GM12878 (cell line): ENCODE data around the gene GGT7.

Experiments used
- EP300 ChIP-seq, 2 experiments: fragments of 150-350 bp in 1 of 2; IDR thresholded peaks; 2 replicates each; pipeline ENCODE4 v1.6.1; 2011 to 2012; ENCODE audit warnings: low read depth in 2 of 2, low read length in 2 of 2, borderline replicate concordance in 1 of 2, improper control_type of control experiment in 1 of 2, inconsistent platforms in 1 of 2; ENCODE audit not compliant: control insufficient read depth in 1 of 2
- EZH2 ChIP-seq: IDR thresholded peaks from 2 replicates; pipeline ENCODE4 v1.6.1; 2012; ENCODE audit warnings: low read depth, mild to moderate bottlenecking, control low read depth, inconsistent platforms, low read length, borderline replicate concordance; ENCODE audit not compliant: control insufficient read depth
- FOXM1 ChIP-seq: IDR thresholded peaks from 2 replicates; pipeline ENCODE4 v1.6.1; 2012; ENCODE audit warnings: low read depth, mild to moderate bottlenecking, inconsistent platforms, low read length, moderate library complexity
- JUND ChIP-seq: IDR thresholded peaks from 2 replicates; pipeline ENCODE4 v1.6.1; 2012; ENCODE audit warnings: low read depth, mild to moderate bottlenecking, low read length, improper control_type of control experiment, moderate library complexity
- NFYB ChIP-seq: IDR thresholded peaks from 2 replicates; pipeline ENCODE4 v1.6.1; 2011; ENCODE audit warnings: low read depth, mild to moderate bottlenecking, low read length, improper control_type of control experiment, moderate library complexity; ENCODE audit not compliant: insufficient read depth
- RAD21 ChIP-seq: IDR thresholded peaks from 2 replicates; pipeline ENCODE4 v1.6.1; 2011; ENCODE audit warnings: mild to moderate bottlenecking, low read depth, low read length, moderate library complexity; ENCODE audit not compliant: insufficient read depth
- RFX5 ChIP-seq: IDR thresholded peaks from 2 replicates; pipeline ENCODE4 v1.6.1; 2011; ENCODE audit warnings: low read depth, low read length, improper control_type of control experiment
- TAF1 ChIP-seq: IDR thresholded peaks from 2 replicates; pipeline ENCODE4 v1.6.1; 2011; ENCODE audit warnings: mild to moderate bottlenecking, low read depth, low read length, borderline replicate concordance
- ZSCAN29 ChIP-seq: fragments of 450-650 bp; IDR thresholded peaks from 2 replicates; pipeline ENCODE4 v1.6.1; 2017; ENCODE audit warnings: mild to moderate bottlenecking, moderate library complexity
- TF ChIP-seq, protein P1 (sequence below): fragments of 450-650 bp; formaldehyde crosslinking; IDR thresholded peaks from 2 replicates; pipeline ENCODE4 v1.5.0; 2022; ENCODE audit warnings: mild to moderate bottlenecking, missing genetic modification characterization
- TF ChIP-seq, protein P2 (sequence below), 3 experiments: IDR thresholded peaks in 2 of 3; conservative IDR thresholded peaks in 1 of 3; 2 replicates each; pipeline ENCODE4 v1.5.1; 2011; ENCODE audit warnings: low read depth in 3 of 3, low read length in 3 of 3, mild to moderate bottlenecking in 3 of 3, control low read depth in 2 of 3, moderate library complexity in 2 of 3, inconsistent platforms in 1 of 3, mixed read lengths in 1 of 3; ENCODE audit not compliant: control insufficient read depth in 2 of 3, insufficient read depth in 1 of 3; ENCODE audit errors: extremely low read depth in 1 of 3
- TF ChIP-seq, protein P3 (sequence below): fragments of 150-350 bp; IDR thresholded peaks from 2 replicates; pipeline ENCODE4 v1.6.1; 2014; ENCODE audit warnings: mild to moderate bottlenecking, low read depth, low read length
- TF ChIP-seq, protein P4 (sequence below): IDR thresholded peaks from 2 replicates; pipeline ENCODE4 v1.6.1; 2012; ENCODE audit warnings: low read depth, low read length, improper control_type of control experiment

DNA sequence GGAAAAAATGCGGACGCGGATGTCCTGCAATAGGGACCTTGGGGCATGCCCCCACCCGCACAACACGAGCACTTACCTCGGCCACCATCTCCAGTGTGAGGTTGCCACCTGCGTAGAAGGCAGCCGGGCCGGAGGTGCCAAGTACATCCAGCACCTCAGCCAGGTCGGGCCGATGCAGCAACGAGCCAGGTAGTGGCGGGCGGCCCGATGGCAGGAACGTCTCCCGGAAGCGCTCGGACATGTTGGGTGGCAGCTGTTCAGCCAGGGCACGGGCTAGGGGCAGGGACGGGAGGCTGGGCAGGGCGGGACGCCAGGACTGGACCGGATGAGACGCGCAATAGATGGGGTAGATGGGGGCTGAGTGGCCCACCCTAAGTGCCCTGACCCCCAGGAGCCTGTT, 13.3 kb downstream of the GGT7 start:
- TF ChIP-seq, protein P1, sequence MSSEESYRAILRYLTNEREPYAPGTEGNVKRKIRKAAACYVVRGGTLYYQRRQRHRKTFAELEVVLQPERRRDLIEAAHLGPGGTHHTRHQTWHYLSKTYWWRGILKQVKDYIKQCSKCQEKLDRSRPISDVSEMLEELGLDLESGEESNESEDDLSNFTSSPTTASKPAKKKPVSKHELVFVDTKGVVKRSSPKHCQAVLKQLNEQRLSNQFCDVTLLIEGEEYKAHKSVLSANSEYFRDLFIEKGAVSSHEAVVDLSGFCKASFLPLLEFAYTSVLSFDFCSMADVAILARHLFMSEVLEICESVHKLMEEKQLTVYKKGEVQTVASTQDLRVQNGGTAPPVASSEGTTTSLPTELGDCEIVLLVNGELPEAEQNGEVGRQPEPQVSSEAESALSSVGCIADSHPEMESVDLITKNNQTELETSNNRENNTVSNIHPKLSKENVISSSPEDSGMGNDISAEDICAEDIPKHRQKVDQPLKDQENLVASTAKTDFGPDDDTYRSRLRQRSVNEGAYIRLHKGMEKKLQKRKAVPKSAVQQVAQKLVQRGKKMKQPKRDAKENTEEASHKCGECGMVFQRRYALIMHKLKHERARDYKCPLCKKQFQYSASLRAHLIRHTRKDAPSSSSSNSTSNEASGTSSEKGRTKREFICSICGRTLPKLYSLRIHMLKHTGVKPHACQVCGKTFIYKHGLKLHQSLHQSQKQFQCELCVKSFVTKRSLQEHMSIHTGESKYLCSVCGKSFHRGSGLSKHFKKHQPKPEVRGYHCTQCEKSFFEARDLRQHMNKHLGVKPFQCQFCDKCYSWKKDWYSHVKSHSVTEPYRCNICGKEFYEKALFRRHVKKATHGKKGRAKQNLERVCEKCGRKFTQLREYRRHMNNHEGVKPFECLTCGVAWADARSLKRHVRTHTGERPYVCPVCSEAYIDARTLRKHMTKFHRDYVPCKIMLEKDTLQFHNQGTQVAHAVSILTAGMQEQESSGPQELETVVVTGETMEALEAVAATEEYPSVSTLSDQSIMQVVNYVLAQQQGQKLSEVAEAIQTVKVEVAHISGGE (CRISPR knock-in tag) = no peak
- no peak for TF ChIP-seq FOXM1
- no peak for TF ChIP-seq TAF1
- TF ChIP-seq, protein P2, sequence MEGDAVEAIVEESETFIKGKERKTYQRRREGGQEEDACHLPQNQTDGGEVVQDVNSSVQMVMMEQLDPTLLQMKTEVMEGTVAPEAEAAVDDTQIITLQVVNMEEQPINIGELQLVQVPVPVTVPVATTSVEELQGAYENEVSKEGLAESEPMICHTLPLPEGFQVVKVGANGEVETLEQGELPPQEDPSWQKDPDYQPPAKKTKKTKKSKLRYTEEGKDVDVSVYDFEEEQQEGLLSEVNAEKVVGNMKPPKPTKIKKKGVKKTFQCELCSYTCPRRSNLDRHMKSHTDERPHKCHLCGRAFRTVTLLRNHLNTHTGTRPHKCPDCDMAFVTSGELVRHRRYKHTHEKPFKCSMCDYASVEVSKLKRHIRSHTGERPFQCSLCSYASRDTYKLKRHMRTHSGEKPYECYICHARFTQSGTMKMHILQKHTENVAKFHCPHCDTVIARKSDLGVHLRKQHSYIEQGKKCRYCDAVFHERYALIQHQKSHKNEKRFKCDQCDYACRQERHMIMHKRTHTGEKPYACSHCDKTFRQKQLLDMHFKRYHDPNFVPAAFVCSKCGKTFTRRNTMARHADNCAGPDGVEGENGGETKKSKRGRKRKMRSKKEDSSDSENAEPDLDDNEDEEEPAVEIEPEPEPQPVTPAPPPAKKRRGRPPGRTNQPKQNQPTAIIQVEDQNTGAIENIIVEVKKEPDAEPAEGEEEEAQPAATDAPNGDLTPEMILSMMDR (IDR thresholded peaks at IDR 0.05 in 2 of 3, conservative IDR thresholded peaks at IDR 0.05 in 1 of 3; ENCODE audit: control insufficient read depth in 2 of 3, extremely low read depth in 1 of 3, insufficient read depth in 1 of 3, low read depth in 3 of 3, low read length in 3 of 3) = no peak
- TF ChIP-seq RFX5 = no peak
- TF ChIP-seq EZH2 = no peak
- no peak for TF ChIP-seq EP300 (IDR thresholded peaks at IDR 0.05; ENCODE audit: borderline replicate concordance in 1 of 2, control insufficient read depth in 1 of 2, low read depth in 2 of 2, low read length in 2 of 2)
- TF ChIP-seq, protein P3, sequence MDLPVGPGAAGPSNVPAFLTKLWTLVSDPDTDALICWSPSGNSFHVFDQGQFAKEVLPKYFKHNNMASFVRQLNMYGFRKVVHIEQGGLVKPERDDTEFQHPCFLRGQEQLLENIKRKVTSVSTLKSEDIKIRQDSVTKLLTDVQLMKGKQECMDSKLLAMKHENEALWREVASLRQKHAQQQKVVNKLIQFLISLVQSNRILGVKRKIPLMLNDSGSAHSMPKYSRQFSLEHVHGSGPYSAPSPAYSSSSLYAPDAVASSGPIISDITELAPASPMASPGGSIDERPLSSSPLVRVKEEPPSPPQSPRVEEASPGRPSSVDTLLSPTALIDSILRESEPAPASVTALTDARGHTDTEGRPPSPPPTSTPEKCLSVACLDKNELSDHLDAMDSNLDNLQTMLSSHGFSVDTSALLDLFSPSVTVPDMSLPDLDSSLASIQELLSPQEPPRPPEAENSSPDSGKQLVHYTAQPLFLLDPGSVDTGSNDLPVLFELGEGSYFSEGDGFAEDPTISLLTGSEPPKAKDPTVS = no peak
- TF ChIP-seq, protein P4, sequence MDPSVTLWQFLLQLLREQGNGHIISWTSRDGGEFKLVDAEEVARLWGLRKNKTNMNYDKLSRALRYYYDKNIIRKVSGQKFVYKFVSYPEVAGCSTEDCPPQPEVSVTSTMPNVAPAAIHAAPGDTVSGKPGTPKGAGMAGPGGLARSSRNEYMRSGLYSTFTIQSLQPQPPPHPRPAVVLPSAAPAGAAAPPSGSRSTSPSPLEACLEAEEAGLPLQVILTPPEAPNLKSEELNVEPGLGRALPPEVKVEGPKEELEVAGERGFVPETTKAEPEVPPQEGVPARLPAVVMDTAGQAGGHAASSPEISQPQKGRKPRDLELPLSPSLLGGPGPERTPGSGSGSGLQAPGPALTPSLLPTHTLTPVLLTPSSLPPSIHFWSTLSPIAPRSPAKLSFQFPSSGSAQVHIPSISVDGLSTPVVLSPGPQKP = no peak
- no peak for TF ChIP-seq NFYB
- no peak for TF ChIP-seq RAD21
- no peak for TF ChIP-seq ZSCAN29
- TF ChIP-seq JUND = no peak
